ENCODE data around the gene TNN. TPM values are rescaled to one million over a fixed set of nuclear protein-coding genes. Genes with fewer than 3 reads are reported as not detected.
A peak's percentile ranks its signal among the peaks of the same experiment; 100 is the strongest.

TNN gene
- polyA plus RNA-seq, 1 donor (not counting 4 experiments of a cell fraction or from before 2014, with no cell fraction given), result not detected

- H2AFZ ChIP-seq (ENCODE audit: control insufficient read depth, low read length), result no peak overlapping the region
Observed at GRCh38 chr1:175195798-175196197, 128.2 kb downstream of the TNN start.

GRCh38 chr1:175197531-175197930, 129.9 kb downstream of the TNN start:
- Histone ChIP-seq H3K4me2 (ENCODE audit: control insufficient read depth, extremely low read depth, insufficient read depth, low read depth, low read length) (peak overlapping the region; percentile 58), H3K27me3 (ENCODE audit: control insufficient read depth, extremely low read depth, insufficient read depth, low read length) (no peaks in the 10 kb centered on the region), H3K4me3 (ENCODE audit: control insufficient read depth in 2 of 3, extremely low read depth in 1 of 3, insufficient read depth in 2 of 3, low read depth in 1 of 3, low read length in 3 of 3) (no peak overlapping the region), H3K9me1 (ENCODE audit: control insufficient read depth, extremely low read depth, insufficient read depth, low read length) (no peaks in the 10 kb centered on the region), H3K27ac (ENCODE audit: control insufficient read depth, insufficient read depth, low read length) (peak overlapping the region; percentile 85), H3K36me3 (ENCODE audit: control insufficient read depth in 2 of 2, extremely low read depth in 1 of 2, insufficient read depth in 2 of 2, low read length in 2 of 2) (no peaks in the 10 kb centered on the region), H3K9me3 (ENCODE audit: control insufficient read depth, low read depth, low read length) (no peaks in the 10 kb centered on the region), H3K9ac (ENCODE audit: control insufficient read depth, extremely low read depth, insufficient read depth, low read length) (peak overlapping the region; percentile 36), H3K79me2 (ENCODE audit: control insufficient read depth, insufficient read depth, low read length) (no peaks in the 10 kb centered on the region), H3K4me1 (ENCODE audit: control insufficient read depth, extremely low read depth, insufficient read depth, low read length) (peaks cover 56% of the 10 kb centered on the region), H2AFZ (ENCODE audit: control insufficient read depth, low read length) (no peak overlapping the region), H4K20me1 (ENCODE audit: control insufficient read depth, extremely low read depth, insufficient read depth, low read length) (no peaks in the 10 kb centered on the region)
- DNase-seq (ENCODE audit: low read depth, low spot score) (peak; percentile 95), FAIRE-seq (peak; percentile 98)
- TF ChIP-seq EZH2 (IDR thresholded peaks at IDR 0.05; ENCODE audit: low read length) (no peak), CTCF (optimal IDR thresholded peaks at IDR 0.05 in 1 of 3, IDR thresholded peaks at IDR 0.05 in 1 of 3, conservative IDR thresholded peaks at IDR 0.05 in 1 of 3; ENCODE audit: extremely low read depth in 1 of 3, insufficient read depth in 2 of 3, low read length in 3 of 3) (no peak)
- dilution Hi-C loops (cut with MboI; ENCODE audit: extremely low pct_ligation_motif_present, low sequenced_read_pairs), result no loop called here

More at GRCh38 chr1:175195798-175196197, 128.2 kb downstream of the TNN start:
- TF ChIP-seq EZH2 (IDR thresholded peaks at IDR 0.05; ENCODE audit: low read length) (no peak), CTCF (optimal IDR thresholded peaks at IDR 0.05 in 1 of 3, IDR thresholded peaks at IDR 0.05 in 1 of 3, conservative IDR thresholded peaks at IDR 0.05 in 1 of 3; ENCODE audit: extremely low read depth in 1 of 3, insufficient read depth in 2 of 3, low read length in 3 of 3) (no peak)
- H3K4me2 ChIP-seq (ENCODE audit: control insufficient read depth, extremely low read depth, insufficient read depth, low read depth, low read length), result peak overlapping the region; percentile 59
- peak overlapping the region; percentile 56 for H3K27ac ChIP-seq (ENCODE audit: control insufficient read depth, insufficient read depth, low read length)
- peaks cover 3% of the 10 kb centered on the region for H4K20me1 ChIP-seq (ENCODE audit: control insufficient read depth, extremely low read depth, insufficient read depth, low read length)
- H3K27me3 ChIP-seq (ENCODE audit: control insufficient read depth, extremely low read depth, insufficient read depth, low read length), result no peaks in the 10 kb centered on the region
- peak overlapping the region; percentile 43 for H3K9ac ChIP-seq (ENCODE audit: control insufficient read depth, extremely low read depth, insufficient read depth, low read length)
- dilution Hi-C loops (cut with MboI; ENCODE audit: extremely low pct_ligation_motif_present, low sequenced_read_pairs), result no loop called here
- H3K79me2 ChIP-seq (ENCODE audit: control insufficient read depth, insufficient read depth, low read length), result peaks cover 16% of the 10 kb centered on the region
- no peaks in the 10 kb centered on the region for H3K9me3 ChIP-seq (ENCODE audit: control insufficient read depth, low read depth, low read length)
- peaks cover 64% of the 10 kb centered on the region for H3K4me1 ChIP-seq (ENCODE audit: control insufficient read depth, extremely low read depth, insufficient read depth, low read length)
- no peaks in the 10 kb centered on the region for H3K9me1 ChIP-seq (ENCODE audit: control insufficient read depth, extremely low read depth, insufficient read depth, low read length)
- DNase-seq (ENCODE audit: low read depth, low spot score), result peak; percentile 60
- peak overlapping the region in 1 of 3 experiments; percentile 13 for H3K4me3 ChIP-seq (ENCODE audit: control insufficient read depth in 2 of 3, extremely low read depth in 1 of 3, insufficient read depth in 2 of 3, low read depth in 1 of 3, low read length in 3 of 3)
- H3K36me3 ChIP-seq (ENCODE audit: control insufficient read depth in 2 of 2, extremely low read depth in 1 of 2, insufficient read depth in 2 of 2, low read length in 2 of 2), result peaks cover 0 to 2% of the 10 kb centered on the region in 2 experiments
- peak; percentile 91 for FAIRE-seq

Small RNAs within 50 kb of the gene (small RNA-seq; reads per million reads assigned to genes)
- gene RF00019 (ENCODE audit: insufficient read length in 3 of 3, low read depth in 3 of 3, low replicate concordance in 1 of 3), result 0 reads per million in 3 experiments

Other genes starting within 250 kb of the TNN start
- gene CACYBP, start 67.9 kb upstream of the TNN start, polyA plus RNA-seq, result 18.3 to 67.8 TPM (median 59.3 TPM) in 3 replicates
- gene MRPS14, start 44.4 kb upstream of the TNN start, polyA plus RNA-seq, result 19.2 to 35.2 TPM (median 25.4 TPM) in 3 replicates
- gene KIAA0040, start 124.9 kb downstream of the TNN start, polyA plus RNA-seq, result 40.8 to 70.0 TPM (median 57.9 TPM) in 3 replicates

Measured in keratinocyte (primary cell).